B cell (primary cell): ENCODE data around the gene VPS39. TPM values are rescaled to one million over a fixed set of nuclear protein-coding genes. Genes with fewer than 3 reads are reported as not detected.

Source experiments
- ATAC-seq: fragments of 200-7000 bp; cut with Tn5 transposase; one replicate; pipeline ENCODE4 v1.10.0; 2021; ENCODE audit warnings: low read depth, mild to moderate bottlenecking, moderate number of reproducible peaks, moderate library complexity
- CTCF ChIA-PET: fragments of 350-600 bp; sonication (Branson Sonifier 250); formaldehyde crosslinking; loops from one replicate; lab custom pipeline; 2021; ENCODE audit warnings: antibody characterized with exemption, inconsistent platforms; lab: Charles Lee
- POLR2A ChIA-PET: fragments of 350-600 bp; sonication (Branson Sonifier 250); formaldehyde crosslinking; loops from one replicate; lab custom pipeline; 2021; ENCODE audit warnings: antibody characterized with exemption; lab: Charles Lee
- DNase-seq: peaks from one replicate; pipeline ENCODE4 v3.0.0; 2013
- H2AFZ ChIP-seq: 2 replicates; pipeline ENCODE4 v1.6.1; 2012; ENCODE audit warnings: mild to moderate bottlenecking, low read depth, low read length; ENCODE audit not compliant: insufficient read depth, poor library complexity, severe bottlenecking
- H3K27ac ChIP-seq, 2 donors: 1 replicate in 1 of 2; 2 replicates in 1 of 2; pipeline ENCODE4 v1.5.1; 2012 to 2013; ENCODE audit warnings: low read length in 2 of 2, mild to moderate bottlenecking in 2 of 2, moderate library complexity in 1 of 2
- H3K27me3 ChIP-seq, 4 experiments: fragments of 200-600 bp in 1 of 4; sonication (generic) in 1 of 4; replicated peaks in 1 of 4; 1 replicate in 2 of 4; 2 replicates in 2 of 4; pipeline versions ENCODE4 v1.6.1 to v1.7.0; 2013 to 2016; ENCODE audit warnings: low read length in 3 of 4, mild to moderate bottlenecking in 2 of 4, mixed read lengths in 1 of 4, moderate library complexity in 1 of 4; ENCODE audit not compliant: insufficient read depth in 4 of 4, control insufficient read depth in 3 of 4; ENCODE audit errors: control extremely low read depth in 1 of 4
- H3K36me3 ChIP-seq, 2 experiments: replicated peaks in 1 of 2; 1 replicate in 1 of 2; 2 replicates in 1 of 2; pipeline versions ENCODE4 v1.6.1 to v1.7.1; 2013; ENCODE audit warnings: low read length in 1 of 2; ENCODE audit not compliant: insufficient read depth in 2 of 2, control insufficient read depth in 1 of 2; ENCODE audit errors: control extremely low read depth in 1 of 2, extremely low read depth in 1 of 2
- H3K4me1 ChIP-seq, 2 donors: fragments of 200-600 bp in 1 of 2; sonication (generic) in 1 of 2; 1 replicate in 1 of 2; 2 replicates in 1 of 2; pipeline versions ENCODE4 v1.5.1 to v1.6.1; 2013 to 2017; ENCODE audit warnings: low read length in 2 of 2; ENCODE audit not compliant: control insufficient read depth in 2 of 2, insufficient read depth in 2 of 2
- H3K4me2 ChIP-seq: replicated peaks from 2 replicates; pipeline ENCODE3; 2012; ENCODE audit warnings: mild to moderate bottlenecking, low read depth, low read length; ENCODE audit not compliant: poor library complexity, severe bottlenecking
- H3K4me3 ChIP-seq, 5 experiments: fragments of 200-600 bp in 1 of 5; sonication (generic) in 1 of 5; 1 replicate in 3 of 5; 2 replicates in 2 of 5; pipeline versions ENCODE4 v1.5.1 to v1.7.0; 2011 to 2016; ENCODE audit warnings: low read length in 4 of 5, mild to moderate bottlenecking in 4 of 5, low read depth in 2 of 5, control low read depth in 1 of 5, moderate library complexity in 1 of 5; ENCODE audit not compliant: insufficient read depth in 1 of 5; ENCODE audit errors: control extremely low read depth in 1 of 5, extremely low read depth in 1 of 5
- H3K79me2 ChIP-seq: fragments of 200-600 bp; sonication (generic); one replicate; pipeline ENCODE4 v1.6.0; 2016; ENCODE audit warnings: low read length; ENCODE audit not compliant: control insufficient read depth, insufficient read depth
- H3K9ac ChIP-seq: fragments of 200-600 bp; sonication (generic); 2 replicates; pipeline ENCODE4 v1.6.1; 2017; ENCODE audit warnings: mild to moderate bottlenecking, low read length, moderate library complexity
- H3K9me3 ChIP-seq, 3 donors: one replicate each; pipeline versions ENCODE4 v1.6.1 to v1.7.1; 2013; ENCODE audit warnings: low read length in 2 of 3; ENCODE audit not compliant: control insufficient read depth in 2 of 3, insufficient read depth in 1 of 3; ENCODE audit errors: control extremely low read depth in 1 of 3
- H4K20me1 ChIP-seq: 2 replicates; pipeline ENCODE4 v1.6.0; 2012; ENCODE audit warnings: mild to moderate bottlenecking, low read length; ENCODE audit not compliant: insufficient read depth, control insufficient read depth, poor library complexity, severe bottlenecking
- H3K27ac Mint-ChIP-seq: one replicate; pipeline ENCODE4 v1.8.0; 2021; ENCODE audit warnings: mixed read lengths
- H3K27me3 Mint-ChIP-seq: one replicate; pipeline ENCODE4 v1.8.0; 2021; ENCODE audit warnings: mixed read lengths
- H3K4me1 Mint-ChIP-seq: one replicate; pipeline ENCODE4 v1.8.0; 2021; ENCODE audit warnings: mixed read lengths
- H3K4me3 Mint-ChIP-seq: one replicate; pipeline ENCODE4 v1.8.0; 2021; ENCODE audit warnings: mixed read lengths
- H3K9me3 Mint-ChIP-seq: one replicate; pipeline ENCODE4 v1.8.0; 2022; ENCODE audit warnings: mixed read lengths; ENCODE audit not compliant: insufficient read depth
- CTCF ChIP-seq: fragments of 200-600 bp; IDR thresholded peaks from one replicate; pipeline ENCODE4 v1.8.0; 2022; ENCODE audit warnings: antibody characterized with exemption, mild to moderate bottlenecking
- EZH2 ChIP-seq: IDR thresholded peaks from 2 replicates; pipeline ENCODE4 v1.6.1; 2012; ENCODE audit warnings: borderline replicate concordance, low read depth, mild to moderate bottlenecking, moderate library complexity, low read length; ENCODE audit not compliant: insufficient read depth, poor library complexity, severe bottlenecking
- WGBS: methylation state at CpG from one replicate; pipeline ENCODE4 v1.1.5; 2013; ENCODE audit warnings: missing lambda C conversion rate; ENCODE audit not compliant: insufficient coverage; 5-methylcytosine and 5-hydroxymethylcytosine counted together
- intact Hi-C: fragments of 100-400 bp; cut with micrococcal nuclease; formaldehyde crosslinking; loops from one replicate; pipeline ENCODE4 v1.10.0; 2022
- polyA plus RNA-seq: library from polyadenylated mRNA; depleted of rRNA; stranded (reverse); fragments of >200 nt; gene quantifications from 2 replicates; pipeline ENCODE4 v1.2.3, GENCODE V29; 2012
- total RNA-seq, 2 donors: library from RNA; stranded (reverse); fragments of 120-200 nt in 1 of 2; gene quantifications; 1 replicate in 1 of 2; 2 replicates in 1 of 2; pipeline versions ENCODE4 v1.2.3 to v1.2.4, GENCODE V29; 2013 to 2022

The VPS39 gene
- total and polyA plus RNA-seq, 2 donors (not counting 1 experiment from before 2014, with no cell fraction given) = 82.8 to 145 TPM

- POLR2A ChIA-PET = no interaction called here
- Mint-ChIP-seq H3K27me3 (no peaks in the 10 kb centered on the region), H3K27ac (no peak overlapping the region), H3K9me3 (no peaks in the 10 kb centered on the region), H3K4me3 (no peak overlapping the region), H3K4me1 (no peaks in the 10 kb centered on the region)
- 100% methylated on average over 1 of the region's 6 CpGs for WGBS
- Histone ChIP-seq H3K79me2 (no peaks in the 10 kb centered on the region), H3K9me3 (no peaks in the 10 kb centered on the region), H3K27ac (no peak overlapping the region), H3K9ac (no peak overlapping the region), H3K4me3 (no peak overlapping the region), H4K20me1 (no peaks in the 10 kb centered on the region), H3K27me3 (no peaks in the 10 kb centered on the region), H2AFZ (no peak overlapping the region), H3K4me1 (no peaks in the 10 kb centered on the region), H3K4me2 (no peak overlapping the region), H3K36me3 (peaks cover 6 to 95% of the 10 kb centered on the region in 2 experiments)
- no peak for TF ChIP-seq CTCF
- no peak for TF ChIP-seq EZH2
- no peak for DNase-seq
- intact Hi-C loops = no loop called here
- ATAC-seq = no peak
- CTCF ChIA-PET = no interaction called here
Measured at GRCh38 chr15:42165106-42165505, 43.0 kb downstream of the VPS39 start.

DNA sequence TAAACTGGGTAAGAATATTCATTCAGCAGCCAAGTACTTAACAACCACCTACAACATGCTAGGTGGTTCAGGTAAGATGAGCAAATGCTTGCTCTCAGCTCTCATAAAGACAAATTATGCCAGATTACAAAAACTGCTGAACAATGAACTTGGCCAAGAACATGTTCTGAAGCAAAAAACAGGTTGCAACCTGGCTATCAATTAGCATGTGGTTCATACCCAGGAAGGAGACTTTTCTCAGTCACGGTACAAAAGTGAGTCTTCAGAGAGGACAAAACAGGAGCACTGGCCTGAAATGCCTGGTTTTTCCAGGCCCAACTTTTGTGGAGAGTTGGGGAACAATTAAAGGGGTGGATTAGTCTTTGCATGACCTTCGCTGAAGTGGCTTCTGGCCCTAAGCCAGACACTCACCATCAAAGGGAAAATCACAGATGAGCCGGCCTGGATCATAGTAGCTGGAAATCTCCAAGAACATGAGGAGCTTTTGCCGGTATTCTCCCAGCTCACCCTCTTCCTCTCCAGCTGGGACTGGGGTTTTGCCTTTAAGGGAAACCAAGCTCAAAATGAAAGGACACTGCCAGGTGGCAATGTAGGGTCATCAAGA, 44.1 kb downstream of the VPS39 start:
- Histone ChIP-seq H2AFZ (no peak overlapping the region), H3K36me3 (peaks cover 3 to 97% of the 10 kb centered on the region in 2 experiments), H3K9ac (no peak overlapping the region), H3K4me1 (no peaks in the 10 kb centered on the region), H3K4me3 (no peak overlapping the region), H4K20me1 (no peaks in the 10 kb centered on the region), H3K27ac (no peak overlapping the region), H3K27me3 (no peaks in the 10 kb centered on the region), H3K4me2 (no peak overlapping the region), H3K79me2 (no peaks in the 10 kb centered on the region), H3K9me3 (no peaks in the 10 kb centered on the region)
- H3K27me3 Mint-ChIP-seq = no peaks in the 10 kb centered on the region
- 100% methylated on average over 3 of the region's 4 CpGs for WGBS
- no peaks in the 10 kb centered on the region for H3K9me3 Mint-ChIP-seq
- TF ChIP-seq CTCF = no peak
- no peak for TF ChIP-seq EZH2
- no peak for ATAC-seq
- H3K4me3 Mint-ChIP-seq = no peak overlapping the region
- CTCF ChIA-PET = no interaction called here
- no peak overlapping the region for H3K27ac Mint-ChIP-seq
- no peak for DNase-seq
- H3K4me1 Mint-ChIP-seq = no peaks in the 10 kb centered on the region
- intact Hi-C loops = no loop called here
- POLR2A ChIA-PET = interaction anchor here (0.5 kb wide), 1 partner anchor 44 kb away, joined by 3 read pairs; the partner anchor contains the start of gene VPS39
